Measurements from ENCODE around the gene AANAT. TPM values are rescaled to one million over a fixed set of nuclear protein-coding genes. Genes with fewer than 3 reads are reported as not detected.

Gene AANAT
- total RNA-seq, 4 donors from 2014 or later: not detected

- H3K36me3 ChIP-seq: no peaks in the 10 kb centered on the region
- TF ChIP-seq EP300 (IDR thresholded peaks at IDR 0.05; ENCODE audit: low read depth): no peak
- TF ChIP-seq POLR2A (IDR thresholded peaks at IDR 0.05): no peak
- TF ChIP-seq, protein P1, sequence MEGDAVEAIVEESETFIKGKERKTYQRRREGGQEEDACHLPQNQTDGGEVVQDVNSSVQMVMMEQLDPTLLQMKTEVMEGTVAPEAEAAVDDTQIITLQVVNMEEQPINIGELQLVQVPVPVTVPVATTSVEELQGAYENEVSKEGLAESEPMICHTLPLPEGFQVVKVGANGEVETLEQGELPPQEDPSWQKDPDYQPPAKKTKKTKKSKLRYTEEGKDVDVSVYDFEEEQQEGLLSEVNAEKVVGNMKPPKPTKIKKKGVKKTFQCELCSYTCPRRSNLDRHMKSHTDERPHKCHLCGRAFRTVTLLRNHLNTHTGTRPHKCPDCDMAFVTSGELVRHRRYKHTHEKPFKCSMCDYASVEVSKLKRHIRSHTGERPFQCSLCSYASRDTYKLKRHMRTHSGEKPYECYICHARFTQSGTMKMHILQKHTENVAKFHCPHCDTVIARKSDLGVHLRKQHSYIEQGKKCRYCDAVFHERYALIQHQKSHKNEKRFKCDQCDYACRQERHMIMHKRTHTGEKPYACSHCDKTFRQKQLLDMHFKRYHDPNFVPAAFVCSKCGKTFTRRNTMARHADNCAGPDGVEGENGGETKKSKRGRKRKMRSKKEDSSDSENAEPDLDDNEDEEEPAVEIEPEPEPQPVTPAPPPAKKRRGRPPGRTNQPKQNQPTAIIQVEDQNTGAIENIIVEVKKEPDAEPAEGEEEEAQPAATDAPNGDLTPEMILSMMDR (IDR thresholded peaks at IDR 0.05): no peak
- TF ChIP-seq POLR2AphosphoS5 (IDR thresholded peaks at IDR 0.05): no peak
- 95% methylated on average over 6 to 9 of the region's 9 CpGs for WGBS, 2 donors (ENCODE audit: low coverage in 1 of 2)
These were observed 33.7 kb upstream of the AANAT start for GRCh38 chr17:76433693-76434092.

GRCh38 chr17:76434870-76435269 lies 32.5 kb upstream of the AANAT start:
- Histone ChIP-seq H3K27me3 (no peaks in the 10 kb centered on the region), H3K4me1 (no peaks in the 10 kb centered on the region), H3K4me3 (no peak overlapping the region), H3K27ac (no peak overlapping the region), H3K36me3 (no peaks in the 10 kb centered on the region), H3K9me3 (no peaks in the 10 kb centered on the region)
- no peak for TF ChIP-seq POLR2AphosphoS5 (IDR thresholded peaks at IDR 0.05)
- TF ChIP-seq EP300 (IDR thresholded peaks at IDR 0.05; ENCODE audit: low read depth): no peak
- no peak for TF ChIP-seq POLR2A (IDR thresholded peaks at IDR 0.05)
- TF ChIP-seq, protein P1 (IDR thresholded peaks at IDR 0.05): no peak
- 85% methylated on average over 7 of the region's 7 CpGs; no CpG with 5 or more reads in 1 of the 2 donors for WGBS, 2 donors (ENCODE audit: low coverage in 1 of 2)
- intact Hi-C loops (cut with DNase I; ENCODE audit: low total_unique reads) (no loop called here), in situ Hi-C loops (cut with MboI; ENCODE audit: low pct_ligation_motif_present in 1 of 4, low pct_unique_long_range_greater_than_20kb in 1 of 4, low sequenced_read_pairs in 3 of 4) (no loop called here)
- no peak for DNase-seq

More at GRCh38 chr17:76433693-76434092, 33.7 kb upstream of the AANAT start:
- Histone ChIP-seq H3K4me1 (no peaks in the 10 kb centered on the region), H3K27ac (no peak overlapping the region), H3K27me3 (no peaks in the 10 kb centered on the region), H3K4me3 (no peak overlapping the region), H3K9me3 (no peaks in the 10 kb centered on the region)
- in situ Hi-C loops (cut with MboI; ENCODE audit: low pct_ligation_motif_present in 1 of 4, low pct_unique_long_range_greater_than_20kb in 1 of 4, low sequenced_read_pairs in 3 of 4): no loop called here
- intact Hi-C loops (cut with DNase I; ENCODE audit: low total_unique reads): no loop called here
- DNase-seq: no peak

DNA sequence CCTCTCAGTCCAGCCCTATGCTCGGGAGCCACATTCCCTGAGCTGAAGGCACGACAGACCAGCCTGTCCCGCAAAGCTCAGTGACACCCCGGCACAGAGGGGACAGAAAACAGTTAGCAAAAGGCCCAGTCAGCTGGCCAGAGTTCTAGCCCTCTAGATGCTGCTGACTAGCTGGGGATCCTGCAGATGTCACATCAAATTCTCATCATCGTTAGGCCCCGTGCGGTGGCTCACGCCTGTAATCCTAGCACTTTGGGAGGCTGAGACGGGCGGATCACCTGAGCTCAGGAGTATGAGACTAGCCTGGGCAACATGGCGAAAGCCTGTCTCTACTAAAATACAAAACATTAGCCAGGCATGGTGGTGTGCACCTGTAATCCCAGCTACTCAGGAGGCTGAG lies 31.7 kb upstream of the AANAT start:
- TF ChIP-seq, protein P1 (IDR thresholded peaks at IDR 0.05): no peak
- TF ChIP-seq POLR2A (IDR thresholded peaks at IDR 0.05) (no peak), EP300 (IDR thresholded peaks at IDR 0.05; ENCODE audit: low read depth) (no peak), POLR2AphosphoS5 (IDR thresholded peaks at IDR 0.05) (no peak)
- Histone ChIP-seq H3K4me1 (no peaks in the 10 kb centered on the region), H3K27ac (no peak overlapping the region), H3K9me3 (no peaks in the 10 kb centered on the region), H3K36me3 (no peaks in the 10 kb centered on the region), H3K4me3 (no peak overlapping the region), H3K27me3 (no peaks in the 10 kb centered on the region)
- 99% methylated on average over 11 of the region's 11 CpGs; no CpG with 5 or more reads in 1 of the 2 donors for WGBS, 2 donors (ENCODE audit: low coverage in 1 of 2)
- in situ Hi-C loops (cut with MboI; ENCODE audit: low pct_ligation_motif_present in 1 of 4, low pct_unique_long_range_greater_than_20kb in 1 of 4, low sequenced_read_pairs in 3 of 4): no loop called here
- no peak for DNase-seq
- intact Hi-C loops (cut with DNase I; ENCODE audit: low total_unique reads): no loop called here

DNA sequence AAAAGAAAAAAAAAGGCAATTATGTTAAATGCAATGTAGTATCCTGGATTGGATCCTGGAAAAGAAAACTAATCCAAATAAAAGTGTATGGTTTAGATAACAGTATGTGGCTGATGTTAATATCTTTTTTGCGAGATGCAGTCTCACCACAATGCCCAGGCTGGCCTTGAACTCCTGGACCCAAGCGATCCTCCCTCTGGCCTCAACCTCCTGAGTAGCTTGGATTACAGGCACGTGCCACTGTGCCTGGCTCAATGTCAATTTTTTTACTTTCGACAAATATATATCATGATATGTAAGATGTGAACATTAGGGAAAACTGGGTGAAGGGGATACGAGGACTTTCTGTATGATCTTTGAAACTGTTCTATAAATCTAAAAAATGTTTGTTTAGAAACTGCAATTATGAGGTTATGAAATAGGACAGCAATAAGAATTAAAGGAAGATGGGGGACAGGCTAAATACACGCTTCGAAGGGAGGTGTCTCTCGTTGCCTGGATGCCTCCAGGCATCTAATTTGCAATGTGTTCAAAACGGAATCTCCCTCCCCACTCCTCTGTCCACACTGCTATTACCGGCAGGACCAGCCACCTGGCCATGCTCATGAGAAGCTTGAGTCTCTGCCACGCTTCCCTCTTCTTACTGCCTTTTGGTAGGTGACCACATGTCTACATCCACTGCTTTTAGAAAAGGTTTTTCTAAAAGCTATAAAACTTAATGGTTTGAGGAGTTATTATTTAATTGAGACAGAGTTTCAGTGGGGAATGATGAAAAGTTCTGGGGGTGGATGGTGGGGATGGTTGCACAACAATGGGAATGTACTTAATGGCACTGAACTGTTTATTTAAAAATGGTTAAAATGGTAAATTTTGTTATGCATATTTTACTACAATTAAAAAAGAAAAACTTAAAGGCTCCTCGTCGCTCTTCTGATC lies 29.7 kb upstream of the AANAT start:
- Histone ChIP-seq H3K9me3 (no peaks in the 10 kb centered on the region), H3K27me3 (no peaks in the 10 kb centered on the region), H3K4me1 (peaks cover 0 to under 1% (median 0%) of the 10 kb centered on the region in 4 donors), H3K4me3 (no peak overlapping the region), H3K27ac (no peak overlapping the region), H3K36me3 (no peaks in the 10 kb centered on the region)
- 70 to 78% methylated on average over 13 of the region's 13 CpGs for WGBS, 2 donors (ENCODE audit: low coverage in 1 of 2)
- in situ Hi-C loops (cut with MboI; ENCODE audit: low pct_ligation_motif_present in 1 of 4, low pct_unique_long_range_greater_than_20kb in 1 of 4, low sequenced_read_pairs in 3 of 4): no loop called here
- intact Hi-C loops (cut with DNase I; ENCODE audit: low total_unique reads): no loop called here
- DNase-seq: no peak
- TF ChIP-seq EP300 (IDR thresholded peaks at IDR 0.05; ENCODE audit: low read depth) (no peak), POLR2A (IDR thresholded peaks at IDR 0.05) (no peak), POLR2AphosphoS5 (IDR thresholded peaks at IDR 0.05) (no peak)
- TF ChIP-seq, protein P1 (IDR thresholded peaks at IDR 0.05): no peak

Measured in transverse colon (tissue), 4 donors.